Stimulated activated CD4-positive, alpha-beta T cell treated with anti-CD3 and anti-CD28 coated beads, Interleukin-4, amount 100 ng/mL, for 48 hours (primary cell): ENCODE data around the gene KLHL7.
"Not testable (repeated sequence)": the region's sequence is repeated elsewhere in the genome, so short reads cannot be mapped to it uniquely, and the experiment has no call there.

Experiments used
- DNase-seq, 2 donors: peaks; one replicate each; pipeline ENCODE4 v3.0.0-alpha.2; 2020; ENCODE audit warnings: low read depth in 2 of 2

KLHL7 gene

DNA sequence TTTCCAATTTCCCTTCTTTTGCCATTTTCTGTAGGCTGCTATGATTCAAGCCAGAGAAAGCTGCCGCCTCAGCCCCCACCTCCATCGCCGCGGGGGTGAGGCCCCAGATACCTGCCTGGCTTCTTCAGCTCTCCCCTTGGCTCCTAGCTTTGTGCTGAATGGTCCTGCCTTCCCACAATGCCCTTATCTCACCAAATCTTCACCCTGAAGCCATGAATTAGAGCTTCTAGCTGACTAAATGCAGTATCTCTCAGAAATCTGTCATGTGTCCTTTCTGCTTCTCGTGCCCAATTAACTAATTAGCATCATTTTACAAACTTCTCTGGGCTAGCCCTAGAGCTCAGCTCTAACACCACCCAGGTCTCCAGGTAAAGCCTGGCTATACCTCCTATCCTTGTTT lies 108.8 kb downstream of the KLHL7 start:
- no peak for DNase-seq

DNA sequence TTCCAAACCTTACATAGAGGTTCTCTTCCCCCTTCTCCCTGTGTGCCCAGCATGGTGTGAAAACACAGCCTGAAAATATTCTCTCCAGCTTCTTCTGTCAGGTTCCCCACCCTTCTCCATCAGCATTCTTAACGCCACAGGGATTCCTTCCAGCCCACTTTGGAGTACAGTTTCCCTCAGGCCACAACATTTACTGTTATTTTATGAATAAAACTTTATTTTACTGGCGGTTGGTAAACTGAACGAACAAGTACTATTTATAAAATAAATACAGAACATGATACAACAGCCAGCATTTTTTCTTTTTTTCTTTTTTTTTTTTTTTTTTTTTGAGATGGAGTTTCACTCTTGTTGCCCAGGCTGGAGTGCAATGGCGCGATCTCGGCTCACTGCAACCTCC lies 109.4 kb downstream of the KLHL7 start:
- no peak for DNase-seq

DNA sequence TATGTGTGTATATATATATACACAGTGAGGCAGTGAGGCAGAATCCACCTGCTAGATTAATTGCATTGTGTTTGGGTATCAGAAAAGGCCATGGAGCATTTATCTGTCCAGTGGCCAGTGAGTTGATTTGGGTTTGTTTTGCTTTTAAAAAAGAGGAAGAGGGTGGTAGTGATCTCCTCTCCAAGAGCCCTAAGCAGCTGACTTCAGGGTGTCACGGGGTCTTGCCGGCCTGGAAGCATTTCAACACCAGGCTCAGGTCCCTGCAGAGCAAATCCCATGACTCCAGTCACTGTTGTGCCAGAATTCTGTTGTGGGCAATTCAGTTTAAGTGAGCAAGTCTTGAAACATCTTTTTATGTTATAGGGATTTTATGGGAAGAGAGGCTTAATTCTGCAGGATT lies 110.4 kb downstream of the KLHL7 start:
- DNase-seq: no peak

DNA sequence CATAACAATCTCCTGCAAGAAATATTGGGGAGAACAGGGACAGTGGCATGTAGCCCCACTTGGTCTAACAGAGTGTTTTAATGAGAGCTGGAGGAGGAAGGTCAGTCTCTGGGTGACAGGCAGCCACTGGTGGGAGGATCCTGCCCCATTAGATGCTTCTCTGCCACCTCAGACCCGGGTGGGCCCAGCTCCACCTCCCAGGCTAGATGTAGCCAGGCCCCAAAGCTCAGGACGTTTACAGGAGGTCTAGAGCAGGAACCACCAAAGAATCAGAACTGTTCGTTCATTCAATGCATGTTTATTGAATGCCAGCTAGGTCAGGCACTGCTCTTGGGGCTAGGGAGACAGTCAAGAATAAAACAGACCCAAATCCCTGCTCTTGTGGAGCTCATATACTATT lies 112.6 kb downstream of the KLHL7 start:
- DNase-seq: no peak

DNA sequence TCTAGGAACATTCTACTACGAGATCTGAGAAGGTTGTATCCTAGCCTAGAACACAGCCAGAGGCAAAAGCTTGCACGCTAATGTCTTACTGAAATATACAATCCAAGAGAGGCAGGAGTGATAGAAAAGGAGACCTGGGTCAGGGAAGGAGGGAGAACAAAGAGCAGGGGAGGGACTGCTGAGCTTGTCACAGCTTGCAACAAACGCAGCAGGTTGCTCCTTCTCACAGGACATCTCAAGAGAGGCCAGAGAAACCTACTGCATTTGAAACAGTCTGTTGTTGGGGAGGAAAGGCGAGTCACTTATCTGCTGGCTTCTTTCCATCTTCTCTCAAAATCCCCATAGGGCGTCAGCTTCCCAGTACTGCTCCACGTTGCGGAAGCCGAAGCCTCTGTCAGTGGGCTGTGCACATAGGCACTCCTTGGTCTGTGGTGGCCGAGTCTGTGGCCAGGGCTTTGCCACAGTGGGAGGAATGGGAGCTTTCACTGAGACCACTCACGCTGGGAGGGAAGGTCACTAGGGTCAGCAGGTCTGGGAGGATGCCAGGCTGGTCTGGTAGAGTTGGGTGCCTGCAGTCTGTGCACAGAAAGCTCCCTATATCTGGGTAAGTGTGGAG lies 115.2 kb downstream of the KLHL7 start:
- no peak for DNase-seq

DNA sequence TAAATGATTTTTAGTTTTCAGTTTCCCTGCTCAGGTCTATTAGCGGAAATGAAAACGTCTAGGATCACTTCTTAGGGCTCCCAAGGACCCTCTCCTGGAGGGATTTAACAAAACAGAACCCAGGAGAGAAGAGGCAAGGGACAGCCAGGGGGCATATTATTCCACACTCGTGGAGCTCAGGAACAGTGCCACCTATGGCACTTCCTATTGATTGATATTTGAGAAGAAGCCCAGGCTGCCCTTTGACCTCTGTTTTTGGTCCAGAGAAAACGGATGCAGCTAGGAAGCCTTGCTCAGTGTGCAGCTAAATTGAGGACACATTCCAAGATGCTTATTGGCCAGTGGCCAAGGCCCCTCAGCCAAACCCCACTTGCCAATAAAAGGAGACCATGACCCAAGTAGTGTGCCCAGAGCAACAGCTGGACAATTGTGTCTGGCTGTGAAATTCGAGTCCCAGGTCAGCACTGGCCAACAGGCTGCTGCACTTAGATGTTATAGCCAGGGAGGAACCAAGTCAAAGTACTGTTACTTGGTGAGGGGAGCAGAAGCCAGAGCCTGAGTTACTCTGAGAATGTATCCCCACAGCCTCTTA lies 117.0 kb downstream of the KLHL7 start:
- no peak for DNase-seq

DNA sequence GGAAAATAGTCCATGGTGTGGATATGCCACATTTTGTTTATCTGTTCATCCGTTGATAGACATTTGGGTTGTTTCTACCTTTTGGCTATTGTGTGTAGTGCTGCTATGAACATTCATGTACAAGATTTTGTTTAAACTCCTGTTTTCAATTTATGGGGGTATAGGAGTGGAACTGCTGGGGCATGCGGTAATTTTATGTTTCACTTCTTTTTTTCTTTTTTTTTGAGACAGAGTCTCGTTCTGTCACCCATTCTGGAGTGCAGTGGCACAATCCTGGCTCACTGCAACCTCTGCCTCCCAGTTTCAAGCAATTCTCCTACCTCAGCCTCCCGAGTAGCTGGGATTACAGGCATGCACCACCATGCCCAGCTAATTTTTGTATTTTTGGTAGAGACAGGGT lies 118.8 kb downstream of the KLHL7 start:
- DNase-seq: not testable (repeated sequence)

DNA sequence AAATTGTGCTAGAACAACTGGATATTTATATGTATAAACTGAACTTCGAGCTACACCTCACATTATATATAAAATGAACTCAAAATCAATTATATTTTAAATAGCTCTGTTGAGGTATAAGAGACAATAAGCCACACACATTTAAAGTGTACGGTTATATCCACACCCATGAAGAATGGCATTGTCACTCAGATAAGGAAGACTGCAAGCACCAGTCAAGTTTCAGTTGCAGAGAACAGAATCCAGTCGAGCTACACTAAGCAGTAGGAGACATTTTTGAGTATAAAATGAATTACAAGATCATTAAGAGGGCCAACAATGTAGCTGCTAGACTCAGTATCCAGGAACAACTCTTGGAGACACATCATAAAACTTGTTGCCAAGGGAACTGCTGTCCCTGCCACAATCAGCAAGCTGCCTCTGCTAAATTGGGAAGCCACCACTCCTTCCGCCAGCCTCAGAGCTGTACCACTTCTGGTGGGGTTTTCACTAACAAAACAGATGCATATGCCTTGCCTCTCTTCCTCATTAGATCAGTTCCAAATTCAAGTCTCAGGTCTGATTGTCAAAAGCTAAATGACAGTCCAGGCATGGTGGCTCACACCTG lies 121.4 kb downstream of the KLHL7 start:
- no peak for DNase-seq
